ENCODE measurements around the gene ALAS1. TPM values are rescaled to one million over a fixed set of nuclear protein-coding genes. Genes with fewer than 3 reads are reported as not detected.

The ALAS1 gene
- total and polyA plus RNA-seq, 2 experiments from 2014 or later = 17.8 to 42.8 TPM

DNA sequence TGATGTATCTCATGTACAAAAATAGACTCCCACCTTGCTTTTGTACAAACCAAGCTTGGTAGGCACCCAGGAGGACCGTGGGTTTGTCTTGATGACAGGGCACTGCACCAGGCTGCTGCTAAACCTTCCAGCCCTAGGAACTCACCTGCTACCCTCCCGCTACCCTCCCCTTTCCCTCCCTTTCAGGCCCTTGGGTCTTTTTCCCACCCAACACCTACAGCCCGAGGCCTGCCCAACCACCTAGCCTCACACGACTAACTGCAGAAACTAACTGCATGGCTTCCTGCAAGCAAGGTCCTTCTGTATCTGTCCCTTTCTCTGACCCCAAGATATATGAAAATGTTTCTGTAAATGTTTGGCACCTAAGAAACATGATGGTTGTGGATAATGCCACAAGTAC is 58.7 kb downstream of the ALAS1 start:
- Histone ChIP-seq H3K9me2 (ENCODE audit: insufficient read depth) (no peaks in the 10 kb centered on the region), H3K4me3 (no peak overlapping the region), H3K36me3 (ENCODE audit: insufficient read depth) (peaks cover 72% of the 10 kb centered on the region), H3K79me2 (replicated peaks; ENCODE audit: insufficient read depth) (peaks cover 14% of the 10 kb centered on the region), H3K4me1 (ENCODE audit: insufficient read depth) (no peaks in the 10 kb centered on the region), H3K4me2 (no peak overlapping the region), H2AFZ (no peak overlapping the region), H3K27ac (ENCODE audit: low read depth) (no peak overlapping the region), H3F3A (replicated peaks; ENCODE audit: low read depth) (peaks cover 15% of the 10 kb centered on the region), H4K20me1 (replicated peaks; ENCODE audit: insufficient read depth) (peaks cover 38% of the 10 kb centered on the region), H3K27me3 (ENCODE audit: insufficient read depth) (no peaks in the 10 kb centered on the region)
- TF ChIP-seq, protein P1, sequence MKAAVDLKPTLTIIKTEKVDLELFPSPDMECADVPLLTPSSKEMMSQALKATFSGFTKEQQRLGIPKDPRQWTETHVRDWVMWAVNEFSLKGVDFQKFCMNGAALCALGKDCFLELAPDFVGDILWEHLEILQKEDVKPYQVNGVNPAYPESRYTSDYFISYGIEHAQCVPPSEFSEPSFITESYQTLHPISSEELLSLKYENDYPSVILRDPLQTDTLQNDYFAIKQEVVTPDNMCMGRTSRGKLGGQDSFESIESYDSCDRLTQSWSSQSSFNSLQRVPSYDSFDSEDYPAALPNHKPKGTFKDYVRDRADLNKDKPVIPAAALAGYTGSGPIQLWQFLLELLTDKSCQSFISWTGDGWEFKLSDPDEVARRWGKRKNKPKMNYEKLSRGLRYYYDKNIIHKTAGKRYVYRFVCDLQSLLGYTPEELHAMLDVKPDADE (IDR thresholded peaks at IDR 0.05) = no peak
- no peak for TF ChIP-seq EZH2 (IDR thresholded peaks at IDR 0.05; ENCODE audit: low read depth, unreplicated experiment)
- TF ChIP-seq, protein P2, sequence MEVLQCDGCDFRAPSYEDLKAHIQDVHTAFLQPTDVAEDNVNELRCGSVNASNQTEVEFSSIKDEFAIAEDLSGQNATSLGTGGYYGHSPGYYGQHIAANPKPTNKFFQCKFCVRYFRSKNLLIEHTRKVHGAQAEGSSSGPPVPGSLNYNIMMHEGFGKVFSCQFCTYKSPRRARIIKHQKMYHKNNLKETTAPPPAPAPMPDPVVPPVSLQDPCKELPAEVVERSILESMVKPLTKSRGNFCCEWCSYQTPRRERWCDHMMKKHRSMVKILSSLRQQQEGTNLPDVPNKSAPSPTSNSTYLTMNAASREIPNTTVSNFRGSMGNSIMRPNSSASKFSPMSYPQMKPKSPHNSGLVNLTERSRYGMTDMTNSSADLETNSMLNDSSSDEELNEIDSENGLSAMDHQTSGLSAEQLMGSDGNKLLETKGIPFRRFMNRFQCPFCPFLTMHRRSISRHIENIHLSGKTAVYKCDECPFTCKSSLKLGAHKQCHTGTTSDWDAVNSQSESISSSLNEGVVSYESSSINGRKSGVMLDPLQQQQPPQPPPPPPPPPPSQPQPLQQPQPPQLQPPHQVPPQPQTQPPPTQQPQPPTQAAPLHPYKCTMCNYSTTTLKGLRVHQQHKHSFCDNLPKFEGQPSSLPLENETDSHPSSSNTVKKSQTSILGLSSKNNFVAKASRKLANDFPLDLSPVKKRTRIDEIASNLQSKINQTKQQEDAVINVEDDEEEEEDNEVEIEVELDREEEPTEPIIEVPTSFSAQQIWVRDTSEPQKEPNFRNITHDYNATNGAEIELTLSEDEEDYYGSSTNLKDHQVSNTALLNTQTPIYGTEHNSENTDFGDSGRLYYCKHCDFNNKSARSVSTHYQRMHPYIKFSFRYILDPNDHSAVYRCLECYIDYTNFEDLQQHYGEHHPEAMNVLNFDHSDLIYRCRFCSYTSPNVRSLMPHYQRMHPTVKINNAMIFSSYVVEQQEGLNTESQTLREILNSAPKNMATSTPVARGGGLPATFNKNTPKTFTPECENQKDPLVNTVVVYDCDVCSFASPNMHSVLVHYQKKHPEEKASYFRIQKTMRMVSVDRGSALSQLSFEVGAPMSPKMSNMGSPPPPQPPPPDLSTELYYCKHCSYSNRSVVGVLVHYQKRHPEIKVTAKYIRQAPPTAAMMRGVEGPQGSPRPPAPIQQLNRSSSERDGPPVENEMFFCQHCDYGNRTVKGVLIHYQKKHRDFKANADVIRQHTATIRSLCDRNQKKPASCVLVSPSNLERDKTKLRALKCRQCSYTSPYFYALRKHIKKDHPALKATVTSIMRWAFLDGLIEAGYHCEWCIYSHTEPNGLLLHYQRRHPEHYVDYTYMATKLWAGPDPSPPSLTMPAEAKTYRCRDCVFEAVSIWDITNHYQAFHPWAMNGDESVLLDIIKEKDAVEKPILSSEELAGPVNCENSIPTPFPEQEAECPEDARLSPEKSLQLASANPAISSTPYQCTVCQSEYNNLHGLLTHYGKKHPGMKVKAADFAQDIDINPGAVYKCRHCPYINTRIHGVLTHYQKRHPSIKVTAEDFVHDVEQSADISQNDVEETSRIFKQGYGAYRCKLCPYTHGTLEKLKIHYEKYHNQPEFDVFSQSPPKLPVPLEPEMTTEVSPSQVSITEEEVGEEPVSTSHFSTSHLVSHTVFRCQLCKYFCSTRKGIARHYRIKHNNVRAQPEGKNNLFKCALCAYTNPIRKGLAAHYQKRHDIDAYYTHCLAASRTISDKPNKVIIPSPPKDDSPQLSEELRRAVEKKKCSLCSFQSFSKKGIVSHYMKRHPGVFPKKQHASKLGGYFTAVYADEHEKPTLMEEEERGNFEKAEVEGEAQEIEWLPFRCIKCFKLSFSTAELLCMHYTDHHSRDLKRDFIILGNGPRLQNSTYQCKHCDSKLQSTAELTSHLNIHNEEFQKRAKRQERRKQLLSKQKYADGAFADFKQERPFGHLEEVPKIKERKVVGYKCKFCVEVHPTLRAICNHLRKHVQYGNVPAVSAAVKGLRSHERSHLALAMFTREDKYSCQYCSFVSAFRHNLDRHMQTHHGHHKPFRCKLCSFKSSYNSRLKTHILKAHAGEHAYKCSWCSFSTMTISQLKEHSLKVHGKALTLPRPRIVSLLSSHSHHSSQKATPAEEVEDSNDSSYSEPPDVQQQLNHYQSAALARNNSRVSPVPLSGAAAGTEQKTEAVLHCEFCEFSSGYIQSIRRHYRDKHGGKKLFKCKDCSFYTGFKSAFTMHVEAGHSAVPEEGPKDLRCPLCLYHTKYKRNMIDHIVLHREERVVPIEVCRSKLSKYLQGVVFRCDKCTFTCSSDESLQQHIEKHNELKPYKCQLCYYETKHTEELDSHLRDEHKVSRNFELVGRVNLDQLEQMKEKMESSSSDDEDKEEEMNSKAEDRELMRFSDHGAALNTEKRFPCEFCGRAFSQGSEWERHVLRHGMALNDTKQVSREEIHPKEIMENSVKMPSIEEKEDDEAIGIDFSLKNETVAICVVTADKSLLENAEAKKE (CRISPR knock-in tag; IDR thresholded peaks at IDR 0.05) = no peak
- TF ChIP-seq JUNB (IDR thresholded peaks at IDR 0.05; ENCODE audit: unreplicated experiment) = no peak
- no peak for TF ChIP-seq CREB1 (CRISPR knock-in tag; IDR thresholded peaks at IDR 0.05; ENCODE audit: low read depth)
- no peak for TF ChIP-seq NANOG (IDR thresholded peaks at IDR 0.05; ENCODE audit: borderline replicate concordance)
- TF ChIP-seq, protein P3, sequence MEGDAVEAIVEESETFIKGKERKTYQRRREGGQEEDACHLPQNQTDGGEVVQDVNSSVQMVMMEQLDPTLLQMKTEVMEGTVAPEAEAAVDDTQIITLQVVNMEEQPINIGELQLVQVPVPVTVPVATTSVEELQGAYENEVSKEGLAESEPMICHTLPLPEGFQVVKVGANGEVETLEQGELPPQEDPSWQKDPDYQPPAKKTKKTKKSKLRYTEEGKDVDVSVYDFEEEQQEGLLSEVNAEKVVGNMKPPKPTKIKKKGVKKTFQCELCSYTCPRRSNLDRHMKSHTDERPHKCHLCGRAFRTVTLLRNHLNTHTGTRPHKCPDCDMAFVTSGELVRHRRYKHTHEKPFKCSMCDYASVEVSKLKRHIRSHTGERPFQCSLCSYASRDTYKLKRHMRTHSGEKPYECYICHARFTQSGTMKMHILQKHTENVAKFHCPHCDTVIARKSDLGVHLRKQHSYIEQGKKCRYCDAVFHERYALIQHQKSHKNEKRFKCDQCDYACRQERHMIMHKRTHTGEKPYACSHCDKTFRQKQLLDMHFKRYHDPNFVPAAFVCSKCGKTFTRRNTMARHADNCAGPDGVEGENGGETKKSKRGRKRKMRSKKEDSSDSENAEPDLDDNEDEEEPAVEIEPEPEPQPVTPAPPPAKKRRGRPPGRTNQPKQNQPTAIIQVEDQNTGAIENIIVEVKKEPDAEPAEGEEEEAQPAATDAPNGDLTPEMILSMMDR (conservative IDR thresholded peaks at IDR 0.05; ENCODE audit: low read depth in 2 of 2) = no peak
- no peak for TF ChIP-seq STAT1 (IDR thresholded peaks at IDR 0.05; ENCODE audit: unreplicated experiment)
- no peak for TF ChIP-seq ZNF331 (CRISPR knock-in tag; IDR thresholded peaks at IDR 0.05; ENCODE audit: low read depth)
- TF ChIP-seq, protein P4, sequence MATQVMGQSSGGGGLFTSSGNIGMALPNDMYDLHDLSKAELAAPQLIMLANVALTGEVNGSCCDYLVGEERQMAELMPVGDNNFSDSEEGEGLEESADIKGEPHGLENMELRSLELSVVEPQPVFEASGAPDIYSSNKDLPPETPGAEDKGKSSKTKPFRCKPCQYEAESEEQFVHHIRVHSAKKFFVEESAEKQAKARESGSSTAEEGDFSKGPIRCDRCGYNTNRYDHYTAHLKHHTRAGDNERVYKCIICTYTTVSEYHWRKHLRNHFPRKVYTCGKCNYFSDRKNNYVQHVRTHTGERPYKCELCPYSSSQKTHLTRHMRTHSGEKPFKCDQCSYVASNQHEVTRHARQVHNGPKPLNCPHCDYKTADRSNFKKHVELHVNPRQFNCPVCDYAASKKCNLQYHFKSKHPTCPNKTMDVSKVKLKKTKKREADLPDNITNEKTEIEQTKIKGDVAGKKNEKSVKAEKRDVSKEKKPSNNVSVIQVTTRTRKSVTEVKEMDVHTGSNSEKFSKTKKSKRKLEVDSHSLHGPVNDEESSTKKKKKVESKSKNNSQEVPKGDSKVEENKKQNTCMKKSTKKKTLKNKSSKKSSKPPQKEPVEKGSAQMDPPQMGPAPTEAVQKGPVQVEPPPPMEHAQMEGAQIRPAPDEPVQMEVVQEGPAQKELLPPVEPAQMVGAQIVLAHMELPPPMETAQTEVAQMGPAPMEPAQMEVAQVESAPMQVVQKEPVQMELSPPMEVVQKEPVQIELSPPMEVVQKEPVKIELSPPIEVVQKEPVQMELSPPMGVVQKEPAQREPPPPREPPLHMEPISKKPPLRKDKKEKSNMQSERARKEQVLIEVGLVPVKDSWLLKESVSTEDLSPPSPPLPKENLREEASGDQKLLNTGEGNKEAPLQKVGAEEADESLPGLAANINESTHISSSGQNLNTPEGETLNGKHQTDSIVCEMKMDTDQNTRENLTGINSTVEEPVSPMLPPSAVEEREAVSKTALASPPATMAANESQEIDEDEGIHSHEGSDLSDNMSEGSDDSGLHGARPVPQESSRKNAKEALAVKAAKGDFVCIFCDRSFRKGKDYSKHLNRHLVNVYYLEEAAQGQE (IDR thresholded peaks at IDR 0.05; ENCODE audit: unreplicated experiment) = no peak
- TF ChIP-seq ZNF114 (CRISPR knock-in tag; IDR thresholded peaks at IDR 0.05) = no peak
- TF ChIP-seq EZH2phosphoT487 (IDR thresholded peaks at IDR 0.05; ENCODE audit: unreplicated experiment) = no peak
- no peak for TF ChIP-seq POLR2AphosphoS5 (IDR thresholded peaks at IDR 0.05; ENCODE audit: low read depth)
- H3K4me1 Mint-ChIP-seq = no peaks in the 10 kb centered on the region
- H3K4me3 Mint-ChIP-seq = no peak overlapping the region
- ATAC-seq (no peak), DNase-seq (ENCODE audit: low spot score) (no peak)
- peaks cover 94% of the 10 kb centered on the region for H3K36me3 Mint-ChIP-seq (ENCODE audit: low read depth)
- peaks cover 3% of the 10 kb centered on the region for H3K27me3 Mint-ChIP-seq (ENCODE audit: insufficient read depth, low read depth, poor library complexity)
- no peaks in the 10 kb centered on the region for H3K9me3 Mint-ChIP-seq
- no peak overlapping the region for H3K27ac Mint-ChIP-seq

All from GM23338 (cell line).